ENCODE measurements around the gene SAE1. TPM values are rescaled to one million over a fixed set of nuclear protein-coding genes. Genes with fewer than 3 reads are reported as not detected.

The SAE1 gene
- total RNA-seq, 1 experiment from 2014 or later, result 234 TPM

DNA sequence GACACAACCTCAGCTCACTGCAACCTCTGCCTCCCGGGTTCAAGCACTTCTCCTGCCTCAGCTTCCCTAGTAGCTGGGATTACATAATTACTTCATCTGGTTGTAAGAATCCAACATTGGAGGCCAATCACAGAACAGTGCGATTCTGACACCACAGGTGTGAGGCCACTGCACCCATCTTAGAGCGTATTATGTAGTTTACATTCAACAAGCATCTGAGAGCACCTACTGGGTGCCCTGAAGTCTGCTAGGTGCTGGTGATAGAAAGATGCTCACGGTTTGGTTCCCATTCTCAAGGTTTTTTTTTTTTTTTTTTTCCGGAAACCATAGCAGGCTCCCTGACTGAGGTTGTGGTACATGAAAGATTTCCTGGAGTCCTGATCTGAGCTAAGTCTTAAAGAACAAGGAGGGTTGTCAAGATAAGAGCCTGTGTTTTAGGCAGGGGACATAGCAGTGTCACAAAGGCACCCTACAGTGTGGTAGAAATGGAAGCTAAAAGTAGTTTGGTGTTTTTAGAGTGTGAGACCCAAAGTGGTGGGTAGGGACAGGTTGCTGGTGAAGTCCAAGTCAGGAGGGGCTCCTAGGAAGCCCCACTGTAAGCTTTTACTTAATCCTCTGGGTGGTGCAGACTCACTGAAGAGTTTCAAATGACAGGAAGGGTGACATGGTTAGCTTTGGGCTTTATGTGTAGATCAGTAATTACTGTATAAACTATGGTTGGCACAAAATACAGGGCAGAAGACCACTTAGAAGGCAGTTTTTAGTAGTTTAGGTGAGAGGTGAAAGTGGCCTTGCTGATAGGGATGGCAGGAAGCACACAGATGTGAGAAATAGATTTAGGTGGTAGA lies 15.2 kb downstream of the SAE1 start:
- no peak overlapping the region for H2BK12ac ChIP-seq (ENCODE audit: insufficient read length, low read depth, low read length)
- H3K27ac Mint-ChIP-seq, result peak overlapping the region in 2 of 3 experiments; percentile 2 to 18; a peak in 2 of 7 replicates
- no peak overlapping the region for H3K4ac ChIP-seq (ENCODE audit: low read depth, low read length)
- H3K27me3 ChIP-seq (ENCODE audit: insufficient read depth, low read length), result no peaks in the 10 kb centered on the region
- H2BK15ac ChIP-seq (ENCODE audit: low read depth, low read length), result no peak overlapping the region
- H3K27me3 Mint-ChIP-seq (ENCODE audit: low read depth), result no peaks in the 10 kb centered on the region; the same call in 1 of the 2 replicates
- H3K23me2 ChIP-seq (ENCODE audit: insufficient read length, low read depth, low read length, poor library complexity, severe bottlenecking), result no peaks in the 10 kb centered on the region
- no peak overlapping the region for H2BK20ac ChIP-seq (ENCODE audit: low read depth, low read length, poor library complexity, severe bottlenecking)
- H3K4me3 Mint-ChIP-seq, result no peak overlapping the region
- H3K9me3 Mint-ChIP-seq, result no peaks in the 10 kb centered on the region; a peak in 1 of 5 replicates
- no peak overlapping the region for H4K8ac ChIP-seq (replicated peaks; ENCODE audit: insufficient read length, low read depth, low read length)
- peaks cover 12% of the 10 kb centered on the region; the same call in 1 of the 2 replicates for H3K79me2 ChIP-seq (ENCODE audit: insufficient read depth, low read length)
- H2BK5ac ChIP-seq (ENCODE audit: insufficient read length, low read length), result no peak overlapping the region
- no peak overlapping the region for H3K9ac ChIP-seq (ENCODE audit: extremely low read depth, insufficient read length, low read length)
- no CpG with 5 or more reads among the region's 5 CpGs for WGBS (ENCODE audit: extremely low coverage, insufficient read length, low lambda C conversion rate)
- H3K27ac ChIP-seq (ENCODE audit: insufficient read length, low read depth, low read length), result no peak overlapping the region
- H4K91ac ChIP-seq (ENCODE audit: insufficient read length, low read depth, low read length), result no peak overlapping the region
- peaks cover 4 to 11% of the 10 kb centered on the region in 2 experiments for H3K4me1 Mint-ChIP-seq
- no peaks in the 10 kb centered on the region for H3K9me3 ChIP-seq (ENCODE audit: control insufficient read depth, low read depth, low read length)
- no peak overlapping the region for H3K23ac ChIP-seq (ENCODE audit: insufficient read length, low read depth, low read length)
- TF ChIP-seq CTCF (conservative IDR thresholded peaks at IDR 0.05), result no peak
- no peaks in the 10 kb centered on the region for H4K20me1 ChIP-seq (ENCODE audit: control insufficient read depth, insufficient read depth, insufficient read length)
- peaks cover 5% of the 10 kb centered on the region for H3K79me1 ChIP-seq (ENCODE audit: insufficient read depth, low read depth, low read length, poor library complexity, severe bottlenecking)
- H3T11ph ChIP-seq (ENCODE audit: low read length), result no peak overlapping the region
- no peak overlapping the region for H2AK5ac ChIP-seq (ENCODE audit: insufficient read length, low read length)
- H4K5ac ChIP-seq (ENCODE audit: insufficient read length, low read depth, low read length), result no peak overlapping the region
- peaks cover 51 to 86% (median 83%) of the 10 kb centered on the region in 3 experiments; a peak in 6 of 7 replicates for H3K36me3 Mint-ChIP-seq (ENCODE audit: insufficient read depth in 1 of 3, low read depth in 3 of 3)
- no peaks in the 10 kb centered on the region for H3K4me1 ChIP-seq (ENCODE audit: insufficient read depth, low read length)
- no peak overlapping the region for H3K56ac ChIP-seq (ENCODE audit: insufficient read length, low read depth, low read length)
- no peak overlapping the region for H3K4me2 ChIP-seq (ENCODE audit: insufficient read depth, insufficient read length, low read length)
- no peak overlapping the region for H3K18ac ChIP-seq (ENCODE audit: insufficient read length, low read depth, low read length)
- no peak for DNase-seq
- H2BK120ac ChIP-seq (ENCODE audit: low read depth, low read length, poor library complexity, severe bottlenecking), result no peak overlapping the region
- no peak overlapping the region for H3K14ac ChIP-seq (ENCODE audit: insufficient read depth, low read length)
- H2AFZ ChIP-seq (ENCODE audit: low read length), result no peak overlapping the region

Measured in H9 (cell line).